Measurements from ENCODE around the gene AMER2.

The AMER2 gene

GRCh38 chr13:25141042-25141441, 31.0 kb downstream of the AMER2 start:
- Histone ChIP-seq H3K27me3 (replicated peaks in 2 of 5; ENCODE audit: control insufficient read depth in 4 of 5, insufficient read depth in 5 of 5, low read length in 4 of 5) (peaks cover 5 to 54% (median 20%) of the 10 kb centered on the region in 5 experiments), H3K27ac (ENCODE audit: insufficient read depth in 1 of 2, low read depth in 1 of 2, low read length in 2 of 2, poor library complexity in 1 of 2, severe bottlenecking in 2 of 2) (no peak overlapping the region), H3K4me1 (ENCODE audit: control extremely low read depth in 1 of 4, control insufficient read depth in 4 of 4, insufficient read depth in 4 of 4, low read length in 3 of 4) (no peaks in the 10 kb centered on the region), H3K9me3 (ENCODE audit: control extremely low read depth in 1 of 5, control insufficient read depth in 4 of 5, insufficient read depth in 2 of 5, low read depth in 1 of 5, low read length in 4 of 5) (no peaks in the 10 kb centered on the region), H3K4me3 (ENCODE audit: control insufficient read depth in 1 of 7, extremely low read depth in 1 of 7, insufficient read depth in 4 of 7, low read depth in 2 of 7, low read length in 6 of 7) (no peak overlapping the region), H3K36me3 (ENCODE audit: control insufficient read depth in 4 of 4, insufficient read depth in 4 of 4, low read length in 3 of 4) (no peaks in the 10 kb centered on the region)
- ChIA-PET CTCF (interaction anchor here (1.5 kb wide), 1 partner anchor 10 kb away, joined by 8 read pairs; no protein-coding TSS in a partner anchor), POLR2A (no interaction called here)
- no peak for DNase-seq
- no CpG with 5 or more reads among the region's 5 CpGs for WGBS (ENCODE audit: insufficient coverage)

- POLR2A ChIA-PET, result no interaction called here
- H3K4me1 ChIP-seq (ENCODE audit: control extremely low read depth in 1 of 4, control insufficient read depth in 4 of 4, insufficient read depth in 4 of 4, low read length in 3 of 4), result no peaks in the 10 kb centered on the region
- H3K27me3 ChIP-seq (replicated peaks in 2 of 5; ENCODE audit: control insufficient read depth in 4 of 5, insufficient read depth in 5 of 5, low read length in 4 of 5), result peaks cover 9 to 69% (median 25%) of the 10 kb centered on the region in 5 experiments
- no peak overlapping the region for H3K4me3 ChIP-seq (ENCODE audit: control insufficient read depth in 1 of 7, extremely low read depth in 1 of 7, insufficient read depth in 4 of 7, low read depth in 2 of 7, low read length in 6 of 7)
- DNase-seq, result no peak
- 72% methylated on average over 3 of the region's 3 CpGs for WGBS (ENCODE audit: insufficient coverage)
- H3K36me3 ChIP-seq (ENCODE audit: control insufficient read depth in 4 of 4, insufficient read depth in 4 of 4, low read length in 3 of 4), result no peaks in the 10 kb centered on the region
- no peak overlapping the region for H3K27ac ChIP-seq (ENCODE audit: insufficient read depth in 1 of 2, low read depth in 1 of 2, low read length in 2 of 2, poor library complexity in 1 of 2, severe bottlenecking in 2 of 2)
- H3K9me3 ChIP-seq (ENCODE audit: control extremely low read depth in 1 of 5, control insufficient read depth in 4 of 5, insufficient read depth in 2 of 5, low read depth in 1 of 5, low read length in 4 of 5), result peaks cover 0 to 12% (median 2%) of the 10 kb centered on the region in 5 experiments
- CTCF ChIA-PET, result no interaction called here
These were observed 34.3 kb downstream of the AMER2 start for GRCh38 chr13:25137788-25138115.

- 30% methylated on average over 11 of the region's 15 CpGs for WGBS (ENCODE audit: insufficient coverage)
- ChIA-PET CTCF (no interaction called here), POLR2A (no interaction called here)
- Histone ChIP-seq H3K27me3 (replicated peaks in 2 of 5; ENCODE audit: control insufficient read depth in 4 of 5, insufficient read depth in 5 of 5, low read length in 4 of 5) (peaks cover 10 to 63% (median 22%) of the 10 kb centered on the region in 5 experiments), H3K4me3 (ENCODE audit: control insufficient read depth in 1 of 7, extremely low read depth in 1 of 7, insufficient read depth in 4 of 7, low read depth in 2 of 7, low read length in 6 of 7) (no peak overlapping the region), H3K4me1 (ENCODE audit: control extremely low read depth in 1 of 4, control insufficient read depth in 4 of 4, insufficient read depth in 4 of 4, low read length in 3 of 4) (no peaks in the 10 kb centered on the region), H3K9me3 (ENCODE audit: control extremely low read depth in 1 of 5, control insufficient read depth in 4 of 5, insufficient read depth in 2 of 5, low read depth in 1 of 5, low read length in 4 of 5) (peaks cover 0 to 12% (median 2%) of the 10 kb centered on the region in 5 experiments), H3K36me3 (ENCODE audit: control insufficient read depth in 4 of 4, insufficient read depth in 4 of 4, low read length in 3 of 4) (no peaks in the 10 kb centered on the region), H3K27ac (ENCODE audit: insufficient read depth in 1 of 2, low read depth in 1 of 2, low read length in 2 of 2, poor library complexity in 1 of 2, severe bottlenecking in 2 of 2) (no peak overlapping the region)
- DNase-seq, result no peak
These were observed 35.0 kb downstream of the AMER2 start for GRCh38 chr13:25136880-25137787.

GRCh38 chr13:25135896-25136295, 36.2 kb downstream of the AMER2 start:
- H3K27ac ChIP-seq (ENCODE audit: insufficient read depth in 1 of 2, low read depth in 1 of 2, low read length in 2 of 2, poor library complexity in 1 of 2, severe bottlenecking in 2 of 2), result no peak overlapping the region
- ChIA-PET CTCF (no interaction called here), POLR2A (no interaction called here)
- 100% methylated on average over 2 of the region's 4 CpGs for WGBS (ENCODE audit: insufficient coverage)
- DNase-seq, result no peak
- H3K4me3 ChIP-seq (ENCODE audit: control insufficient read depth in 1 of 7, extremely low read depth in 1 of 7, insufficient read depth in 4 of 7, low read depth in 2 of 7, low read length in 6 of 7), result no peak overlapping the region
- peaks cover 10 to 55% (median 22%) of the 10 kb centered on the region in 5 experiments for H3K27me3 ChIP-seq (replicated peaks in 2 of 5; ENCODE audit: control insufficient read depth in 4 of 5, insufficient read depth in 5 of 5, low read length in 4 of 5)
- no peaks in the 10 kb centered on the region for H3K4me1 ChIP-seq (ENCODE audit: control extremely low read depth in 1 of 4, control insufficient read depth in 4 of 4, insufficient read depth in 4 of 4, low read length in 3 of 4)
- H3K36me3 ChIP-seq (ENCODE audit: control insufficient read depth in 4 of 4, insufficient read depth in 4 of 4, low read length in 3 of 4), result no peaks in the 10 kb centered on the region
- H3K9me3 ChIP-seq (ENCODE audit: control extremely low read depth in 1 of 5, control insufficient read depth in 4 of 5, insufficient read depth in 2 of 5, low read depth in 1 of 5, low read length in 4 of 5), result peaks cover 0 to 12% (median 2%) of the 10 kb centered on the region in 5 experiments

GRCh38 chr13:25132751-25133390, 39.2 kb downstream of the AMER2 start:
- ChIA-PET POLR2A (interaction anchor here (0.6 kb wide), 1 partner anchor 13 kb away, joined by 6 read pairs; no protein-coding TSS in a partner anchor), CTCF (interaction anchor here (1.3 kb wide), 1 partner anchor 20 kb away, joined by 3 read pairs; no protein-coding TSS in a partner anchor)
- Histone ChIP-seq H3K27ac (ENCODE audit: insufficient read depth in 1 of 2, low read depth in 1 of 2, low read length in 2 of 2, poor library complexity in 1 of 2, severe bottlenecking in 2 of 2) (no peak overlapping the region), H3K36me3 (ENCODE audit: control insufficient read depth in 4 of 4, insufficient read depth in 4 of 4, low read length in 3 of 4) (no peaks in the 10 kb centered on the region), H3K4me1 (ENCODE audit: control extremely low read depth in 1 of 4, control insufficient read depth in 4 of 4, insufficient read depth in 4 of 4, low read length in 3 of 4) (no peaks in the 10 kb centered on the region), H3K9me3 (ENCODE audit: control extremely low read depth in 1 of 5, control insufficient read depth in 4 of 5, insufficient read depth in 2 of 5, low read depth in 1 of 5, low read length in 4 of 5) (peaks cover 0 to 12% (median 2%) of the 10 kb centered on the region in 5 experiments), H3K4me3 (ENCODE audit: control insufficient read depth in 1 of 7, extremely low read depth in 1 of 7, insufficient read depth in 4 of 7, low read depth in 2 of 7, low read length in 6 of 7) (no peak overlapping the region), H3K27me3 (replicated peaks in 2 of 5; ENCODE audit: control insufficient read depth in 4 of 5, insufficient read depth in 5 of 5, low read length in 4 of 5) (peaks cover 9 to 42% (median 20%) of the 10 kb centered on the region in 5 experiments)
- WGBS (ENCODE audit: insufficient coverage), result 57% methylated on average over 5 of the region's 5 CpGs
- DNase-seq, result no peak

GRCh38 chr13:25131881-25132420, 40.1 kb downstream of the AMER2 start:
- H3K4me3 ChIP-seq (ENCODE audit: control insufficient read depth in 1 of 7, extremely low read depth in 1 of 7, insufficient read depth in 4 of 7, low read depth in 2 of 7, low read length in 6 of 7), result no peak overlapping the region
- no peaks in the 10 kb centered on the region for H3K4me1 ChIP-seq (ENCODE audit: control extremely low read depth in 1 of 4, control insufficient read depth in 4 of 4, insufficient read depth in 4 of 4, low read length in 3 of 4)
- peaks cover 0 to 12% (median 2%) of the 10 kb centered on the region in 5 experiments for H3K9me3 ChIP-seq (ENCODE audit: control extremely low read depth in 1 of 5, control insufficient read depth in 4 of 5, insufficient read depth in 2 of 5, low read depth in 1 of 5, low read length in 4 of 5)
- peaks cover 6 to 32% (median 12%) of the 10 kb centered on the region in 5 experiments for H3K27me3 ChIP-seq (replicated peaks in 2 of 5; ENCODE audit: control insufficient read depth in 4 of 5, insufficient read depth in 5 of 5, low read length in 4 of 5)
- ChIA-PET POLR2A (interaction anchor here (0.6 kb wide), 1 partner anchor 12 kb away, joined by 6 read pairs; no protein-coding TSS in a partner anchor), CTCF (interaction anchor here (1.3 kb wide), 1 partner anchor 19 kb away, joined by 3 read pairs; no protein-coding TSS in a partner anchor)
- H3K27ac ChIP-seq (ENCODE audit: insufficient read depth in 1 of 2, low read depth in 1 of 2, low read length in 2 of 2, poor library complexity in 1 of 2, severe bottlenecking in 2 of 2), result no peak overlapping the region
- H3K36me3 ChIP-seq (ENCODE audit: control insufficient read depth in 4 of 4, insufficient read depth in 4 of 4, low read length in 3 of 4), result no peaks in the 10 kb centered on the region
- no peak for DNase-seq
- WGBS (ENCODE audit: insufficient coverage), result 91% methylated on average over 4 of the region's 6 CpGs
